BJ (cell line): ENCODE data around the gene SEMA3B. TPM values are rescaled to one million over a fixed set of nuclear protein-coding genes. Genes with fewer than 3 reads are reported as not detected.

Experiments
- CTCF ChIA-PET: fragments of 350-600 bp; formaldehyde crosslinking; extraction: SDS; loops from one replicate; lab custom pipeline; 2021; ENCODE audit warnings: antibody characterized with exemption, inconsistent platforms; lab: Yijun Ruan, JAX
- POLR2A ChIA-PET: fragments of 300-600 bp; sonication (Branson Sonifier 250); formaldehyde crosslinking; extraction: SDS; loops from one replicate; lab custom pipeline; 2021; ENCODE audit warnings: antibody characterized with exemption; lab: Charles Lee
- DNase-seq: peaks from one replicate; pipeline ENCODE4 v3.0.0-alpha.2; 2011; ENCODE audit warnings: low read depth
- H3K27me3 ChIP-seq: 2 replicates; pipeline ENCODE4 v1.6.0; 2011; ENCODE audit warnings: low read length; ENCODE audit not compliant: control insufficient read depth, insufficient read depth
- H3K36me3 ChIP-seq: 2 replicates; pipeline ENCODE4 v1.5.1; 2011; ENCODE audit warnings: low read length; ENCODE audit not compliant: control insufficient read depth, insufficient read depth
- H3K4me3 ChIP-seq: 2 replicates; pipeline ENCODE4 v1.5.1; 2011; ENCODE audit warnings: low read depth, mild to moderate bottlenecking, control low read depth, low read length
- polyA plus RNA-seq: library from polyadenylated mRNA; depleted of rRNA; stranded (reverse); fragments of >200 nt; gene quantifications from 2 replicates; pipeline ENCODE4 v1.2.3, GENCODE V29; 2011
- TF ChIP-seq, protein P1 (sequence below): IDR thresholded peaks from 2 replicates; pipeline ENCODE4 v1.5.1; 2011; ENCODE audit warnings: low read depth, mild to moderate bottlenecking, control low read depth, inconsistent platforms, low read length, moderate library complexity; ENCODE audit not compliant: insufficient read depth

The SEMA3B gene
- polyA plus RNA-seq, 1 experiment = 59.0 TPM

DNA sequence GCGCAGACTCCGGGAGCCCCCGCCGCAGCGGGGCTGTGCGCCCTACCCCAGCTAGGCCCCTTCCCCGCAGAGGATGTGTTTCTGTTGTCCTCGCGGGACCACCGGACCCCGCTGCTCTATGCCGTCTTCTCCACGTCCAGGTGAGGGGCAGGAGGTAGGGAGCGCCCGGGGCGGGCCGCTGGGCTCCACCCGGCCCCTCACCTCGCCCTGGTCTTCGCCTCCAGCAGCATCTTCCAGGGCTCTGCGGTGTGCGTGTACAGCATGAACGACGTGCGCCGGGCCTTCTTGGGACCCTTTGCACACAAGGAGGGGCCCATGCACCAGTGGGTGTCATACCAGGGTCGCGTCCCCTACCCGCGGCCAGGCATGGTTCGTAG is 4.7 kb downstream of the SEMA3B start:
- TF ChIP-seq, protein P1, sequence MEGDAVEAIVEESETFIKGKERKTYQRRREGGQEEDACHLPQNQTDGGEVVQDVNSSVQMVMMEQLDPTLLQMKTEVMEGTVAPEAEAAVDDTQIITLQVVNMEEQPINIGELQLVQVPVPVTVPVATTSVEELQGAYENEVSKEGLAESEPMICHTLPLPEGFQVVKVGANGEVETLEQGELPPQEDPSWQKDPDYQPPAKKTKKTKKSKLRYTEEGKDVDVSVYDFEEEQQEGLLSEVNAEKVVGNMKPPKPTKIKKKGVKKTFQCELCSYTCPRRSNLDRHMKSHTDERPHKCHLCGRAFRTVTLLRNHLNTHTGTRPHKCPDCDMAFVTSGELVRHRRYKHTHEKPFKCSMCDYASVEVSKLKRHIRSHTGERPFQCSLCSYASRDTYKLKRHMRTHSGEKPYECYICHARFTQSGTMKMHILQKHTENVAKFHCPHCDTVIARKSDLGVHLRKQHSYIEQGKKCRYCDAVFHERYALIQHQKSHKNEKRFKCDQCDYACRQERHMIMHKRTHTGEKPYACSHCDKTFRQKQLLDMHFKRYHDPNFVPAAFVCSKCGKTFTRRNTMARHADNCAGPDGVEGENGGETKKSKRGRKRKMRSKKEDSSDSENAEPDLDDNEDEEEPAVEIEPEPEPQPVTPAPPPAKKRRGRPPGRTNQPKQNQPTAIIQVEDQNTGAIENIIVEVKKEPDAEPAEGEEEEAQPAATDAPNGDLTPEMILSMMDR = no peak
- POLR2A ChIA-PET = interaction anchor here (0.6 kb wide), 1 partner anchor 38 kb away, joined by 4 read pairs; no protein-coding TSS in a partner anchor
- H3K36me3 ChIP-seq = peaks cover 30% of the 10 kb centered on the region
- DNase-seq = no peak
- no peak overlapping the region for H3K4me3 ChIP-seq
- CTCF ChIA-PET = interaction anchor here (0.6 to 6.0 kb wide), 9 partner anchors 13 to 81 kb away, joined by 3 to 58 read pairs (median 3); partner anchors contain the start of genes GNAT1 and IFRD2
- no peaks in the 10 kb centered on the region for H3K27me3 ChIP-seq

DNA sequence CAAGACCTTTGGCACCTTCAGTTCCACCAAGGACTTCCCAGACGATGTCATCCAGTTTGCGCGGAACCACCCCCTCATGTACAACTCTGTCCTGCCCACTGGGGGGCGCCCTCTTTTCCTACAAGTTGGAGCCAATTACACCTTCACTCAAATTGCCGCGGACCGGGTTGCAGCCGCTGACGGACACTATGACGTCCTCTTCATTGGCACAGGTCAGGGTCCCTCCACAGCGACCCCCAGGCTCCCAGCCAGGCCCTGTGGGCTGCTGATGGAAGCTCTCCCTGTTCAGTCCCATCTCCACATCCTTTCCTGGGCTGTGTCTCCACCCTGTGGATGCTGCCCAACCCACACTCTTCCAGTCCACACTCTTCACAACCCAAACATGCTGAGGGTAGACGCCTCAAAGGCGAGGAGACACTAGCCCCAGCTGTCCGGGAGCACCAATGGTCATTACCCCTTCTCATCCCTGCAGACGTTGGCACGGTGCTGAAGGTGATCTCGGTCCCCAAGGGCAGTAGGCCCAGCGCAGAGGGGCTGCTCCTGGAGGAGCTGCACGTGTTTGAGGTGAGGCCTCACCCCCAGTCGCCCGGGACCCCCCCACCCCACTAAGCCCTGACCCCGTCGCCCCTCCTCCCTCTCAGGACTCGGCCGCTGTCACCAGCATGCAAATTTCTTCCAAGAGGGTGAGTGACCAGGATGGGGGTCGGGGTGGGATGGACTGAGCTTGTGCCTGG is 5.6 kb downstream of the SEMA3B start:
- CTCF ChIA-PET = interaction anchor here (0.6 to 6.0 kb wide), 12 partner anchors 8 to 473 kb away, joined by 3 to 55 read pairs (median 4); partner anchors contain the start of gene GNAT1
- DNase-seq = no peak
- POLR2A ChIA-PET = no interaction called here

DNA sequence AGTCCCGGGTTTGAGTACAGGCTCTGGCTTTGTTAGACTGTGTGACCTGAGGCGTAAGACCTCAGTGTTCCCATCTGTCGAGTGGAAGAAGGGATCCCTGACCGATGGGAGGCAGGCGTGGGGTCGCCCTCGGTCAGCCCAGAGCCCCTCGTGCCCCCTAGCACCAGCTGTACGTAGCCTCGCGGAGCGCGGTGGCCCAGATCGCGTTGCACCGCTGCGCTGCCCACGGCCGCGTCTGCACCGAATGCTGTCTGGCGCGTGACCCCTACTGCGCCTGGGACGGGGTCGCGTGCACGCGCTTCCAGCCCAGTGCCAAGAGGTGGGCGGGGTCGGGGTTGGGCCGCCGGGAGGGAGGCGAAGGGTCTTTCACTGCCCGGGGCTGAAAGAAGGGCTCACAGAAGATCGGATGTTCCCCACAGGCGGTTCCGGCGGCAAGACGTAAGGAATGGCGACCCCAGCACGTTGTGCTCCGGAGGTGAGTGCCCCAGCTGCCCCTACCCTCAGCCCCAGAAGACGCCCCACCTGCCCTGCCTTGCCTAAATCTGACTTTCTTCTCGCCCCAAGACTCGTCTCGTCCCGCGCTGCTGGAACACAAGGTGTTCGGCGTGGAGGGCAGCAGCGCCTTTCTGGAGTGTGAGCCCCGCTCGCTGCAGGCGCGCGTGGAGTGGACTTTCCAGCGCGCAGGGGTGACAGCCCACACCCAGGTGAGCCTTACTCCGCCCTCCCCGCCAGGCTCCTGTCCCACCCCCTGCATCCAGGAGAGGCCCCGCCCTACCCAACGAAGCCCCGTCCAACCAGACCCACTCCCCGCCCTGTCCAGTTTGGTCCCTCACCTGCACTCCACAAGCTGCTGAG is 6.4 kb downstream of the SEMA3B start:
- CTCF ChIA-PET = interaction anchor here (1.0 to 6.0 kb wide), 11 partner anchors 8 to 82 kb away, joined by 3 to 55 read pairs (median 4); partner anchors contain the start of gene GNAT1

More for the DNA sequence above, 5.6 kb downstream of the SEMA3B start:
- TF ChIP-seq, protein P1 = peak; percentile 62
- H3K4me3 ChIP-seq = no peak overlapping the region
- H3K36me3 ChIP-seq = peaks cover 30% of the 10 kb centered on the region
- H3K27me3 ChIP-seq = no peaks in the 10 kb centered on the region

DNA sequence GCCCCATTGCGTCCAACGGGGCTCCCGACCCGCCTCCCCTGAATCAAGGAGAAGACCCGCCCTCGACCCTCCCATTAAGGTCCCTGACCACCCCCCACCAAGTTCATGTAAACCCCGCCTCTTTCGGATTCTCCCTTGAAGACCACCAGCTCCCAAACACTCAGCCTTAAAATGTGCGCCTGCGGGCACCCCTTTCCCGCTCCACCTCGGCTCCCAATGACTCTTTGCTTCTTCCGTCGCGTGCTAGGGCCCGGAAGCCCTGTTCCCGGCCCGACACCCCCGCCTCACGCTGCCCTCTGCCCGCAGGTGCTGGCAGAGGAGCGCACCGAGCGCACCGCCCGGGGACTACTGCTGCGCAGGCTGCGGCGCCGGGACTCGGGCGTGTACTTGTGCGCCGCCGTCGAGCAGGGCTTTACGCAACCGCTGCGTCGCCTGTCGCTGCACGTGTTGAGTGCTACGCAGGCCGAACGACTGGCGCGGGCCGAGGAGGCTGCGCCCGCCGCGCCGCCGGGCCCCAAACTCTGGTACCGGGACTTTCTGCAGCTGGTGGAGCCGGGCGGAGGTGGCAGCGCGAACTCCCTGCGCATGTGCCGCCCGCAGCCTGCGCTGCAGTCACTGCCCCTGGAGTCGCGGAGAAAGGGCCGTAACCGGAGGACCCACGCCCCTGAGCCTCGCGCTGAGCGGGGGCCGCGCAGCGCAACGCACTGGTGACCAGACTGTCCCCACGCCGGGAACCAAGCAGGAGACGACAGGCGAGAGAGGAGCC is 7.2 kb downstream of the SEMA3B start:
- no peak overlapping the region for H3K4me3 ChIP-seq
- TF ChIP-seq, protein P1 = no peak
- DNase-seq = no peak
- H3K27me3 ChIP-seq = no peaks in the 10 kb centered on the region
- CTCF ChIA-PET = interaction anchor here (0.9 to 6.0 kb wide), 6 partner anchors 16 to 83 kb away, joined by 4 to 55 read pairs (median 17); partner anchors contain the start of gene GNAT1
- POLR2A ChIA-PET = no interaction called here
- peaks cover 30% of the 10 kb centered on the region for H3K36me3 ChIP-seq

More for the DNA sequence above, 6.4 kb downstream of the SEMA3B start:
- TF ChIP-seq, protein P1 = no peak
- no peak for DNase-seq
- Histone ChIP-seq H3K27me3 (no peaks in the 10 kb centered on the region), H3K4me3 (no peak overlapping the region), H3K36me3 (peaks cover 30% of the 10 kb centered on the region)
- POLR2A ChIA-PET = no interaction called here
